Peyer's patch (tissue), 4 donors: ENCODE measurements around the gene GAS7.

Source experiments
- CTCF ChIP-seq, 6 experiments: fragments of 450-650 bp in 4 of 6; fragments of 200-600 bp in 2 of 6; sonication (generic) in 1 of 6; IDR thresholded peaks; one replicate each; pipeline ENCODE4 v1.5.1; 2017 to 2019; ENCODE audit warnings: antibody characterized with exemption in 6 of 6, mild to moderate bottlenecking in 3 of 6, moderate library complexity in 1 of 6
- POLR2A ChIP-seq, 2 donors: fragments of 450-650 bp; IDR thresholded peaks; one replicate each; pipeline ENCODE4 v1.5.1; 2017; ENCODE audit warnings: antibody characterized with exemption in 2 of 2, mild to moderate bottlenecking in 2 of 2, moderate library complexity in 2 of 2

- TF ChIP-seq CTCF (IDR thresholded peaks at IDR 0.05), result no peak
- no peak for TF ChIP-seq POLR2A (IDR thresholded peaks at IDR 0.05)
Observed at GRCh38 chr17:9979463-9979995, 218.9 kb downstream of the GAS7 start.
